Measurements from ENCODE around the gene FAM43A. TPM values are rescaled to one million over a fixed set of nuclear protein-coding genes. Genes with fewer than 3 reads are reported as not detected.

Gene FAM43A
- total RNA-seq, 1 experiment from 2014 or later = 1.3 TPM

DNA sequence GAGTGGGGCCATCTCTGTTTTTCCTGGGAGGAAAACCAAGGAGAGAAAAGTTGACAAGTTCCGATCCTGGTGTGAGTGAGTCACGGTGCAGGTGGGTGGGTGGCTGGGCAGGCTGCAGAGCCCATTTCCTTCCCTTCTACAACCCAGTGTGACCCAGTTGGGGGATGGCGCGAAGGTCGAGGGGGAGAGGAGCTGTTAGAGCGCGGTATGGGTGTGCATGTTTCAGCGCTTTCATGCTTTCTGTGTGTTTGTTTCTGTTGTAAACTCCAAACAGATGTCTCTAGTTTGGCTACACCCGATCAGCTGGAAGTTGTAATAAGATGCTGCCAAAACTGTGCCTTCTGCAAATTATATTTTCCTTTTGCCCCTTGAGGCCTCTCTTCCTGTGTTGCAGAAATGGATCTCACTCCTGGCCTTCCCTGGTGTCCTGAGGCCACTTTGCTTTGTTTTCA lies 3.8 kb downstream of the FAM43A start:
- Mint-ChIP-seq H3K4me3 (ENCODE audit: unreplicated experiment) (no peak overlapping the region), H3K27me3 (ENCODE audit: insufficient read depth, unreplicated experiment) (no peaks in the 10 kb centered on the region), H3K9me3 (ENCODE audit: unreplicated experiment) (no peaks in the 10 kb centered on the region), H3K4me1 (ENCODE audit: insufficient read depth, unreplicated experiment) (peaks cover 29% of the 10 kb centered on the region), H3K27ac (ENCODE audit: low read depth, unreplicated experiment) (no peak overlapping the region), H3K36me3 (ENCODE audit: insufficient read depth, unreplicated experiment) (no peaks in the 10 kb centered on the region)
- ChIA-PET CTCF (interaction anchor here (0.7 kb wide), 1 partner anchor 180 kb away, joined by 3 read pairs; no protein-coding TSS in a partner anchor), POLR2A (interaction anchor here (1.0 to 1.7 kb wide), 2 partner anchors 22 to 496 kb away, joined by 3 to 5 read pairs; no protein-coding TSS in a partner anchor)
- BruUV-seq (replicated peaks) = no TSS peak
- no peak for DNase-seq (ENCODE audit: unreplicated experiment)
- intact Hi-C loops (cut with micrococcal nuclease) = no loop called here
- TF ChIP-seq, protein P1, sequence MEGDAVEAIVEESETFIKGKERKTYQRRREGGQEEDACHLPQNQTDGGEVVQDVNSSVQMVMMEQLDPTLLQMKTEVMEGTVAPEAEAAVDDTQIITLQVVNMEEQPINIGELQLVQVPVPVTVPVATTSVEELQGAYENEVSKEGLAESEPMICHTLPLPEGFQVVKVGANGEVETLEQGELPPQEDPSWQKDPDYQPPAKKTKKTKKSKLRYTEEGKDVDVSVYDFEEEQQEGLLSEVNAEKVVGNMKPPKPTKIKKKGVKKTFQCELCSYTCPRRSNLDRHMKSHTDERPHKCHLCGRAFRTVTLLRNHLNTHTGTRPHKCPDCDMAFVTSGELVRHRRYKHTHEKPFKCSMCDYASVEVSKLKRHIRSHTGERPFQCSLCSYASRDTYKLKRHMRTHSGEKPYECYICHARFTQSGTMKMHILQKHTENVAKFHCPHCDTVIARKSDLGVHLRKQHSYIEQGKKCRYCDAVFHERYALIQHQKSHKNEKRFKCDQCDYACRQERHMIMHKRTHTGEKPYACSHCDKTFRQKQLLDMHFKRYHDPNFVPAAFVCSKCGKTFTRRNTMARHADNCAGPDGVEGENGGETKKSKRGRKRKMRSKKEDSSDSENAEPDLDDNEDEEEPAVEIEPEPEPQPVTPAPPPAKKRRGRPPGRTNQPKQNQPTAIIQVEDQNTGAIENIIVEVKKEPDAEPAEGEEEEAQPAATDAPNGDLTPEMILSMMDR (IDR thresholded peaks at IDR 0.05; ENCODE audit: unreplicated experiment) = no peak

DNA sequence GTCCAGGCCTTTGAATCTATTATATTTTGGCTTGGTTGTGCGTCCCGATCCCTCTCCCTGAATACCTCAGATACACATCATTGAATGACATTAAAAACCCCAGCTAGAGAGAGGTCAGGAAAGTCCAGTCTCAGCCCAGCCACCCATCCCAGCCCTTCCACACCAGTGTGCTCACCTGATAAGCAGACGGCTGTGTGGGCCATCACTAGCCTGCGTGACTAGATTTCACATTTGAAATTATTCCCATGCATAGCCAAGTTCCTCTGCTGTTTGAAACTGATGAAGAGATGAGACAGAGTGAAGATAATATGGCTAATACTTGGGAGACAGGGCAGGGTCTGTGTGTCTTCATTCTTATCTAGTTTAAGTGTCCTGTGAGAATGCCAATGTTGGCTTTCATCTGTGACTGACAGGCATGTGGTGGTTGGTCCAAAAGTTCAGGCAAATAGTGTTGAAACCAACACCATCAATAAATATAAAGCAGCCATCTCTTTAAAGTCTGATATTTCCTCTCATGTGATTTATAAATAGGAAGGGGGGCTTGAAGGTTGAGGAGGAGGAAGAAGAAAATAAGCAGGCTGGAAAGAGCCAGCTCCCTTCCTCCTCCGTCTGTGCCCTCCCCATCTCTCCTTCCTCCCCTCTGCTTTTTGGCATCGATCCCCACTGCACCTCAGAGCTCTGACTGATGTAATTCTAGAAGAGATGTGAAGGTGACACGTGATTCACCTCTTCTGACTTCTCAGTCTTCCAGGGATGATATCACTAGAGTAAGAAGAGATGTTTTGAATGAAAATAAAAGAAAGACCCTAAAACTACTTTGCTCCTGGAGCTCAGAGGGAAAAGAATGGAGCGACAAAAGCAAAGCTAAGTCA lies 5.1 kb downstream of the FAM43A start:
- Mint-ChIP-seq H3K9me3 (ENCODE audit: unreplicated experiment) (no peaks in the 10 kb centered on the region), H3K4me1 (ENCODE audit: insufficient read depth, unreplicated experiment) (peaks cover 29% of the 10 kb centered on the region), H3K36me3 (ENCODE audit: insufficient read depth, unreplicated experiment) (no peaks in the 10 kb centered on the region), H3K4me3 (ENCODE audit: unreplicated experiment) (no peak overlapping the region), H3K27me3 (ENCODE audit: insufficient read depth, unreplicated experiment) (no peaks in the 10 kb centered on the region), H3K27ac (ENCODE audit: low read depth, unreplicated experiment) (peak overlapping the region; percentile 6)
- CTCF ChIA-PET = interaction anchor here (0.6 to 1.1 kb wide), 2 partner anchors 7 to 896 kb away, joined by 3 to 5 read pairs; no protein-coding TSS in a partner anchor
- DNase-seq (ENCODE audit: unreplicated experiment) = peak; percentile 63
- no TSS peak for BruUV-seq (replicated peaks)
- POLR2A ChIA-PET = interaction anchor here (0.6 to 2.0 kb wide), 6 partner anchors 8 to 232 kb away, joined by 3 to 5 read pairs (median 3); no protein-coding TSS in a partner anchor
- TF ChIP-seq, protein P1 (IDR thresholded peaks at IDR 0.05; ENCODE audit: unreplicated experiment) = no peak
- intact Hi-C loops (cut with micrococcal nuclease) = no loop called here

DNA sequence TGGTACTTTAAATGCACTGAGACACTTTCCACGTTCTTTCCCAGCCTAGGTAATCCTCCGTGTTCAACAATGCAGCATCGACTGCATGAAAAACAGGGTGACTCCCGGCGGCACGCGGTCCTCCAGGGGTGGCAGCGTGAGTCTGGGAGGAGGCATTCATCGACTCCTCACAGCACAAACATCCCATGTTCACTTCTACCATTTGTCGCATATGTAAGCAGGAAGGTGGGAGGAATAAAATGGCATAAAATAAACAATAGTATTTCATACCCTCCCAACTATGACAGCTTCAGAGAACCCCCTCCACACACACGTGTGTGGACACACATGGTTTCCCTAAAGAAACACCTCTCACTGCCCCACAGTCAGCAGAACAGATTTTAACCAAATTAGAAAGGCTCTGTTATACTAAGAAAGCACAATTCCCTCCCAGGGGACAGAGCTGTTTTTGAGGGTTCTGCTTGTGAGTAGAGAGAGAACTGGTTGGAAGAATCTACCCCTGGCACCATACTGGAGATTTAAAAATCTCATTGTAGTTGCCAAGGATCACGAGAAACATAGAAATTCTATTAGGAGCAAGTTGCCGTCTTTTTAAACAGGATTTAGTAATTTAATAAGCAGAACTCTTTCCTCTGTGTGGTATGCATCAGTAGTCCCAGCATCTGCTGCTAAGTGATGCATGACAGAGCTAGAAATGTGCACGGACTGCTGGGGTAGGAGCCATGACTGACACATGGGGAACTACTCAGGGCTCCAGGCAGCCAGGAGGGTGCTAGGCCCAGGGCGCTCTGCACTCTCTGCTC lies 6.0 kb downstream of the FAM43A start:
- intact Hi-C loops (cut with micrococcal nuclease) = no loop called here
- POLR2A ChIA-PET = interaction anchor here (0.6 to 2.0 kb wide), 6 partner anchors 9 to 569 kb away, joined by 3 to 5 read pairs (median 3); no protein-coding TSS in a partner anchor
- CTCF ChIA-PET = interaction anchor here (0.5 to 1.1 kb wide), 2 partner anchors 8 to 616 kb away, joined by 3 to 5 read pairs; no protein-coding TSS in a partner anchor
- Mint-ChIP-seq H3K4me3 (ENCODE audit: unreplicated experiment) (no peak overlapping the region), H3K27ac (ENCODE audit: low read depth, unreplicated experiment) (no peak overlapping the region), H3K27me3 (ENCODE audit: insufficient read depth, unreplicated experiment) (no peaks in the 10 kb centered on the region), H3K4me1 (ENCODE audit: insufficient read depth, unreplicated experiment) (peaks cover 23% of the 10 kb centered on the region), H3K36me3 (ENCODE audit: insufficient read depth, unreplicated experiment) (no peaks in the 10 kb centered on the region), H3K9me3 (ENCODE audit: unreplicated experiment) (no peaks in the 10 kb centered on the region)
- TF ChIP-seq, protein P1 (IDR thresholded peaks at IDR 0.05; ENCODE audit: unreplicated experiment) = no peak
- no peak for DNase-seq (ENCODE audit: unreplicated experiment)
- no TSS peak for BruUV-seq (replicated peaks)

DNA sequence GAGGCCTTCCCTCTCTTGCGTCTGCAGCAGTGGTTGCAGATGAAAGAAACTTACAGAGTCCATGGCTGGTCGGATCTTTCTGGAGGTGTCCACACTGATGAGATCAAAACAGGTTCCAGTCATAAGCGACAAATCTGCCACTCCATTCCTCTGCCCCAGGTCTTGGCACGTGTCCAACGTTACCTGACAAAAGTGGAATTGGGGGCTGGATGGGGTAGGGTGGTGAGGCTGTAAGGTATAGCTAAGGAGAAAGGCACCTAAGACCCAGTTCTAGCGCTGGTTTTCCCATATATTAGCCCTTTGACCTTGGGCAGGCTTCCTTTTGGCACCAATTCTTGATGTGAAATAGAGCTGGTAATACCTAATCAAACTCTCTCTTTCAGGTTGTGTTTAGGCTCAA lies 11.0 kb downstream of the FAM43A start:
- Mint-ChIP-seq H3K27me3 (ENCODE audit: insufficient read depth, unreplicated experiment) (no peaks in the 10 kb centered on the region), H3K27ac (ENCODE audit: low read depth, unreplicated experiment) (no peak overlapping the region), H3K36me3 (ENCODE audit: insufficient read depth, unreplicated experiment) (no peaks in the 10 kb centered on the region), H3K4me3 (ENCODE audit: unreplicated experiment) (no peak overlapping the region), H3K4me1 (ENCODE audit: insufficient read depth, unreplicated experiment) (no peaks in the 10 kb centered on the region), H3K9me3 (ENCODE audit: unreplicated experiment) (no peaks in the 10 kb centered on the region)
- TF ChIP-seq, protein P1 (IDR thresholded peaks at IDR 0.05; ENCODE audit: unreplicated experiment) = no peak
- CTCF ChIA-PET = no interaction called here
- intact Hi-C loops (cut with micrococcal nuclease) = no loop called here
- no TSS peak for BruUV-seq (replicated peaks)
- POLR2A ChIA-PET = interaction anchor here (1.0 to 1.1 kb wide), 2 partner anchors 11 to 174 kb away, joined by 3 read pairs; partner anchors contain the start of gene FAM43A
- DNase-seq (ENCODE audit: unreplicated experiment) = no peak
